GM15510 (cell line): ENCODE data around the gene GRID2.

Experiments used
- POLR2A ChIP-seq: IDR thresholded peaks from 3 replicates; pipeline ENCODE4 v1.6.1; 2011; ENCODE audit warnings: borderline replicate concordance; ENCODE audit not compliant: insufficient read length; ENCODE audit errors: extremely low read depth

GRID2 gene

GRCh38 chr4:93748373-93749291 is 1444.9 kb downstream of the GRID2 start:
- no peak for TF ChIP-seq POLR2A

- TF ChIP-seq POLR2A = no peak
These were observed 1445.6 kb downstream of the GRID2 start for GRCh38 chr4:93749292-93749761.

- TF ChIP-seq POLR2A = no peak
These were observed 1447.6 kb downstream of the GRID2 start for GRCh38 chr4:93751411-93751810.

- TF ChIP-seq POLR2A = no peak
These were observed 1452.3 kb downstream of the GRID2 start for GRCh38 chr4:93756101-93756500.

GRCh38 chr4:93759506-93759905 is 1455.7 kb downstream of the GRID2 start:
- TF ChIP-seq POLR2A = no peak

DNA sequence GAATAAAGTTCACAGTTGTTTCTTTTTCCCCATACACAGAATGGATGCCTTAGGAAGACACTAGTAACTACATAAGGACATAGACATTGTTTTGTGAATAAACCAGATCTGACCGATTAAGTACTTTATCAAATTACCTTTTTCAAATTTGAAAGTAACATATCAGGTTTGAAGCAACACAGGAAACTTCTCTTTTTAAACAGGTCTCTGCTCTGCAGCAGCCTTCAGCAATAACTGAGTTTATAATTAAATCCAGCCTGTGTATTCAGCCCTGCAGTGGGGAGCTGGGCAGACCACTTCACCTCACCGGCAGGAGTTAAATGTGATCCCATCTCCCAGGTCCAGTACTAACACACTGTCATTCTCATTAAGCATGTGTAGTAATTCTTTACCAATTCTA is 1456.5 kb downstream of the GRID2 start:
- TF ChIP-seq POLR2A = no peak

DNA sequence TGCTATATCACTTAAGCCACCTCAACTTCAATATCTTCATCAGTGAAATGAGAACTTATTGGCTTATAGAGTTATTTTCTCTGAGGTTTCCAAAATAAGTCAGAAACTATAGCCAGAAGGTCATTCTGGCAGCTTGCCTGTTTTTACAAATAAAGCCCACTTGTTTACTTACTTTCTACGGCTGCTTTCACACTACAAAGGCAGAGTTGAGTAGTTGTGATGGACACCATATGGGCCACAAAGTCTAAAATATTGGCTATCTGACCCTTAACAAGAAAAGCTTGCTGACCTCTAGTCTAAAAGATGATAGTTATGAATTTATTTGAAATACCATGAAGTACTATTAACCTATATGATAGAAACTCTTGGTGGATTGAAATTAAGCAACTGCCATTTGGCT is 1457.5 kb downstream of the GRID2 start:
- no peak for TF ChIP-seq POLR2A

DNA sequence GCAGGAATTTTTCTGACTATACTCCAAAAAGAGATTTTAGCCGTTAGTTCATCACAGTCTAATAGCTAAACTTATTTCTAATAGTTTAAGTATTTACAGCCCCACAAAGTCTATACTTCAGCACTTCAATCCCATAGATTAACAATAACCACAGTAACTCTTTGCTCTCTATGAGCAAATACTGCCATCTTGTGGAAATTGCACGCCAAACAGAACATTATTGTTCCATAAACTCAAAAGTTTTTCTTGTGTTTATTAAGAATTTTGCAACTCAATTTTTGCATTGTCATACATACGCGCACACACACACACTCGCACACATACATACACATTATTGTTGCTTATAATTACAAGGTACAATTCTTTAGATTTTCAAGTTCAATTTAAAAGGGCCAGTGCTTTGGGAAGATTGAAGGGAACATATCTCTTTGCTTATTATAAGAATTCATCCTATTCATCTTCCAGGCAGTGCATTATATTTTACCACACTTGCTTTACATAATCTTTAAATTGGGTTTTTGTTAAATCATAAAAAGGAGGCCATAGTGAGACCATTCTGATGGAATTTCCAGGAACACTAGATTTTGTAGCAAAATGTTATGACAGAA is 1461.0 kb downstream of the GRID2 start:
- no peak for TF ChIP-seq POLR2A

GRCh38 chr4:93767917-93768316 is 1464.2 kb downstream of the GRID2 start:
- TF ChIP-seq POLR2A = no peak

GRCh38 chr4:93770201-93770600 is 1466.4 kb downstream of the GRID2 start:
- no peak for TF ChIP-seq POLR2A

GRCh38 chr4:93771640-93772411 is 1468.1 kb downstream of the GRID2 start:
- no peak for TF ChIP-seq POLR2A

GRCh38 chr4:93772858-93773257 is 1469.1 kb downstream of the GRID2 start:
- no peak for TF ChIP-seq POLR2A

GRCh38 chr4:93775551-93775950 is 1471.8 kb downstream of the GRID2 start:
- TF ChIP-seq POLR2A = no peak

GRCh38 chr4:93776386-93777080 is 1472.8 kb downstream of the GRID2 start:
- no peak for TF ChIP-seq POLR2A
